ENCODE measurements around the gene CA4.

Gene CA4

GRCh38 chr17:60138769-60139437 is 10.9 kb upstream of the CA4 start:
- Histone ChIP-seq H3K4me3 (ENCODE audit: low read depth, low read length) (no peak overlapping the region), H3K4me1 (peaks cover 5% of the 10 kb centered on the region), H3K27ac (no peak overlapping the region), H3K9me3 (ENCODE audit: control insufficient read depth, low read length) (no peaks in the 10 kb centered on the region), H3K9ac (no peak overlapping the region), H3K4me2 (ENCODE audit: low read length) (no peak overlapping the region), H3K79me2 (no peaks in the 10 kb centered on the region), H2AFZ (peak overlapping the region; percentile 46), H3K36me3 (ENCODE audit: control insufficient read depth, insufficient read depth, low read length) (no peaks in the 10 kb centered on the region), H3K27me3 (ENCODE audit: control insufficient read depth, insufficient read depth, low read length) (peaks cover 10% of the 10 kb centered on the region)
- TF ChIP-seq CTCF (IDR thresholded peaks at IDR 0.05): no peak

- TF ChIP-seq CTCF (IDR thresholded peaks at IDR 0.05): no peak
- no peak overlapping the region for H3K9ac ChIP-seq
- peaks cover 5% of the 10 kb centered on the region for H3K4me1 ChIP-seq
- H3K79me2 ChIP-seq: no peaks in the 10 kb centered on the region
- no peak overlapping the region for H3K27ac ChIP-seq
- no peaks in the 10 kb centered on the region for H3K9me3 ChIP-seq (ENCODE audit: control insufficient read depth, low read length)
- peak overlapping the region; percentile 46 for H2AFZ ChIP-seq
- H3K4me2 ChIP-seq (ENCODE audit: low read length): peak overlapping the region; percentile 21
- H3K4me3 ChIP-seq (ENCODE audit: low read depth, low read length): no peak overlapping the region
- no peaks in the 10 kb centered on the region for H3K36me3 ChIP-seq (ENCODE audit: control insufficient read depth, insufficient read depth, low read length)
- H3K27me3 ChIP-seq (ENCODE audit: control insufficient read depth, insufficient read depth, low read length): peaks cover 10% of the 10 kb centered on the region
These were observed 10.1 kb upstream of the CA4 start for GRCh38 chr17:60139438-60140285.

GRCh38 chr17:60141111-60142018 is 8.4 kb upstream of the CA4 start:
- Histone ChIP-seq H3K4me1 (peaks cover 5% of the 10 kb centered on the region), H3K9ac (no peak overlapping the region), H3K79me2 (no peaks in the 10 kb centered on the region), H3K4me3 (ENCODE audit: low read depth, low read length) (no peak overlapping the region), H3K36me3 (ENCODE audit: control insufficient read depth, insufficient read depth, low read length) (no peaks in the 10 kb centered on the region), H3K27ac (no peak overlapping the region), H3K4me2 (ENCODE audit: low read length) (no peak overlapping the region), H3K27me3 (ENCODE audit: control insufficient read depth, insufficient read depth, low read length) (peaks cover 10% of the 10 kb centered on the region), H3K9me3 (ENCODE audit: control insufficient read depth, low read length) (no peaks in the 10 kb centered on the region), H2AFZ (peak overlapping the region; percentile 31)
- no peak for TF ChIP-seq CTCF (IDR thresholded peaks at IDR 0.05)

GRCh38 chr17:60142872-60143499 is 6.8 kb upstream of the CA4 start:
- H3K4me1 ChIP-seq: peaks cover 5% of the 10 kb centered on the region
- no peak overlapping the region for H3K4me3 ChIP-seq (ENCODE audit: low read depth, low read length)
- peaks cover 10% of the 10 kb centered on the region for H3K27me3 ChIP-seq (ENCODE audit: control insufficient read depth, insufficient read depth, low read length)

More at GRCh38 chr17:60142872-60143499, 6.8 kb upstream of the CA4 start:
- Histone ChIP-seq H3K4me2 (ENCODE audit: low read length) (peak overlapping the region; percentile 14), H3K36me3 (ENCODE audit: control insufficient read depth, insufficient read depth, low read length) (no peaks in the 10 kb centered on the region), H3K9ac (no peak overlapping the region), H3K9me3 (ENCODE audit: control insufficient read depth, low read length) (no peaks in the 10 kb centered on the region), H3K79me2 (no peaks in the 10 kb centered on the region), H3K27ac (peak overlapping the region; percentile 25), H2AFZ (peak overlapping the region; percentile 51)
- TF ChIP-seq CTCF (IDR thresholded peaks at IDR 0.05): peak; percentile 80

Measured in parathyroid adenoma (tissue), 2 donors.